Measurements from ENCODE around the gene SAMD9.

GRCh38 chr7:93060025-93060424, 57.8 kb downstream of the SAMD9 start:
- TF ChIP-seq POLR2A (IDR thresholded peaks at IDR 0.05; ENCODE audit: low read length) (no peak), GATA1 (IDR thresholded peaks at IDR 0.05; ENCODE audit: low read depth, low read length) (no peak)
